Endothelial cell of umbilical vein (primary cell): ENCODE measurements around the gene TMC1. TPM values are rescaled to one million over a fixed set of nuclear protein-coding genes. Genes with fewer than 3 reads are reported as not detected.

Source experiments
- BruUV-seq: library from RNA; stranded (reverse); fragments of 400-500 nt; replicated peaks from 2 replicates; lab custom pipeline; 2021; lab: Mats Ljungman, UMichigan
- CTCF ChIA-PET: fragments of 300-600, 350-600 bp; sonication (Branson Sonifier 250); formaldehyde crosslinking; loops from one replicate; lab custom pipeline; 2021; ENCODE audit warnings: antibody characterized with exemption, inconsistent platforms; lab: Charles Lee
- POLR2A ChIA-PET: fragments of 300-600, 350-600 bp; sonication (Branson Sonifier 250); formaldehyde crosslinking; loops from one replicate; lab custom pipeline; 2021; ENCODE audit warnings: antibody characterized with exemption, inconsistent platforms; lab: Charles Lee
- DNase-seq: peaks from one replicate; pipeline ENCODE4 v3.0.0-alpha.2; 2011; ENCODE audit warnings: low read depth, low spot score
- FAIRE-seq: peaks from 2 replicates; lab custom pipeline; 2011; peaks lifted over from hg19 to GRCh38; lab: Jason Lieb, UNC
- H2AFZ ChIP-seq: 2 replicates; pipeline ENCODE4 v1.6.0; 2012; ENCODE audit warnings: low read depth, low read length, control low read depth, inconsistent platforms
- H3K27ac ChIP-seq: 2 replicates; pipeline ENCODE4 v1.5.1; 2011; ENCODE audit warnings: low read depth, mild to moderate bottlenecking, control low read depth, low read length, moderate library complexity; ENCODE audit not compliant: insufficient read depth
- H3K27me3 ChIP-seq, 2 experiments: 2 replicates each; pipeline versions ENCODE4 v1.6.0 to v1.6.1; 2011; ENCODE audit warnings: low read length in 2 of 2, mixed read lengths in 1 of 2; ENCODE audit not compliant: control insufficient read depth in 2 of 2, insufficient read depth in 2 of 2
- H3K36me3 ChIP-seq, 2 experiments: 2 replicates in 1 of 2; 3 replicates in 1 of 2; pipeline ENCODE4 v1.5.1; 2011; ENCODE audit warnings: low read length in 2 of 2, mild to moderate bottlenecking in 1 of 2, moderate library complexity in 1 of 2; ENCODE audit not compliant: control insufficient read depth in 2 of 2, insufficient read depth in 2 of 2; ENCODE audit errors: extremely low read depth in 1 of 2
- H3K4me1 ChIP-seq: 3 replicates; pipeline ENCODE4 v1.5.1; 2011; ENCODE audit warnings: mild to moderate bottlenecking, low read length; ENCODE audit not compliant: control insufficient read depth, insufficient read depth; ENCODE audit errors: extremely low read depth
- H3K4me2 ChIP-seq: 2 replicates; pipeline ENCODE4 v1.6.1; 2011; ENCODE audit warnings: low read length, control low read depth, mixed read lengths; ENCODE audit not compliant: insufficient read depth
- H3K4me3 ChIP-seq, 3 experiments: fragments of 200-600 bp in 1 of 3; sonication (generic), shearing (Covaris generic) in 1 of 3; replicated peaks in 1 of 3; 2 replicates each; pipeline ENCODE4 v1.5.1; 2011 to 2016; ENCODE audit warnings: control low read depth in 3 of 3, low read length in 3 of 3, mild to moderate bottlenecking in 2 of 3, inconsistent platforms in 1 of 3, low read depth in 1 of 3, moderate library complexity in 1 of 3; ENCODE audit not compliant: insufficient read depth in 1 of 3
- H3K79me2 ChIP-seq: 2 replicates; pipeline ENCODE4 v1.6.0; 2012; ENCODE audit warnings: low read length, inconsistent platforms; ENCODE audit not compliant: control insufficient read depth, insufficient read depth
- H3K9ac ChIP-seq: replicated peaks from 2 replicates; pipeline ENCODE3; 2011; ENCODE audit warnings: low read length, control low read depth; ENCODE audit not compliant: insufficient read depth; ENCODE audit errors: extremely low read depth
- H3K9me1 ChIP-seq: replicated peaks from 3 replicates; pipeline ENCODE4 v1.6.0; 2011; ENCODE audit warnings: mild to moderate bottlenecking, low read length; ENCODE audit not compliant: control insufficient read depth, insufficient read depth; ENCODE audit errors: extremely low read depth
- H3K9me3 ChIP-seq: replicated peaks from 2 replicates; pipeline ENCODE4 v1.5.1; 2012; ENCODE audit warnings: low read length, inconsistent platforms; ENCODE audit not compliant: control insufficient read depth, insufficient read depth
- H4K20me1 ChIP-seq: replicated peaks from 2 replicates; pipeline ENCODE3; 2011; ENCODE audit warnings: mild to moderate bottlenecking, low read length; ENCODE audit not compliant: control insufficient read depth, insufficient read depth; ENCODE audit errors: extremely low read depth
- EZH2 ChIP-seq: IDR thresholded peaks from 2 replicates; pipeline ENCODE4 v1.6.1; 2012; ENCODE audit warnings: borderline replicate concordance, low read depth, mild to moderate bottlenecking, moderate library complexity, low read length, inconsistent platforms; ENCODE audit not compliant: severe bottlenecking
- POLR2AphosphoS5 ChIP-seq: IDR thresholded peaks from 2 replicates; pipeline ENCODE4 v1.6.1; 2012; ENCODE audit warnings: low read depth, mild to moderate bottlenecking, control low read depth, low read length, moderate library complexity; ENCODE audit not compliant: insufficient read depth
- dilution Hi-C: fragments of 300-500 bp; cut with MboI; formaldehyde crosslinking; loops from one replicate; pipeline ENCODE4 v1.15.0; 2019; ENCODE audit warnings: low sequenced_read_pairs; ENCODE audit not compliant: extremely low pct_ligation_motif_present
- intact Hi-C: fragments of 100-400 bp; cut with micrococcal nuclease; formaldehyde crosslinking; loops from one replicate; pipeline ENCODE4 v1.10.0; 2022
- polyA plus RNA-seq, 4 experiments: library from polyadenylated mRNA; depleted of rRNA in 3 of 4; stranded (reverse) in 3 of 4; unstranded in 1 of 4; fragments of >200 nt; gene quantifications; 2 replicates each; pipeline versions ENCODE4 v1.2.1 to v1.2.3, GENCODE V29; 2011 to 2012; ENCODE audit warnings: missing spikeins in 1 of 4
- total RNA-seq: library from RNA; stranded (reverse); gene quantifications from 2 replicates; pipeline ENCODE4 v1.2.3, GENCODE V29; 2021
- TF ChIP-seq, protein P1 (sequence below), 2 donors: IDR thresholded peaks; 1 replicate in 1 of 2; 2 replicates in 1 of 2; pipeline ENCODE4 v1.5.1; 2011; ENCODE audit warnings: low read length in 2 of 2, mild to moderate bottlenecking in 2 of 2, moderate library complexity in 2 of 2, control low read depth in 1 of 2, inconsistent platforms in 1 of 2, low read depth in 1 of 2; ENCODE audit not compliant: insufficient read depth in 1 of 2; ENCODE audit errors: extremely low read depth in 1 of 2

Gene TMC1
- total and polyA plus RNA-seq, 2 donors (not counting 3 experiments of a cell fraction or from before 2014, with no cell fraction given), result 1.5 TPM; not detected in 1

GRCh38 chr9:72592502-72593403 lies 71.3 kb downstream of the TMC1 start:
- FAIRE-seq, result peak; percentile 92
- Histone ChIP-seq H3K4me1 (no peaks in the 10 kb centered on the region), H3K27ac (no peak overlapping the region), H2AFZ (no peak overlapping the region), H4K20me1 (no peaks in the 10 kb centered on the region), H3K9me3 (no peaks in the 10 kb centered on the region), H3K4me2 (no peak overlapping the region), H3K4me3 (no peak overlapping the region), H3K36me3 (no peaks in the 10 kb centered on the region), H3K9ac (no peak overlapping the region), H3K79me2 (no peaks in the 10 kb centered on the region), H3K27me3 (no peaks in the 10 kb centered on the region), H3K9me1 (no peaks in the 10 kb centered on the region)
- intact Hi-C loops (loop anchor here (1.0 to 5.0 kb wide), 7 partner anchors 67 to 311 kb away; partner anchors contain the start of gene ZFAND5), dilution Hi-C loops (no loop called here)
- POLR2A ChIA-PET, result interaction anchor here (1.4 to 1.9 kb wide), 2 partner anchors 228 to 229 kb away, joined by 4 to 7 read pairs; partner anchors contain the start of gene ZFAND5
- CTCF ChIA-PET, result interaction anchor here (0.6 to 6.0 kb wide), 19 partner anchors 10 to 314 kb away, joined by 3 to 70 read pairs (median 4); partner anchors contain the start of gene ZFAND5
- peak; percentile 79 for DNase-seq
- TF ChIP-seq POLR2AphosphoS5 (no peak), EZH2 (no peak)
- TF ChIP-seq, protein P1, sequence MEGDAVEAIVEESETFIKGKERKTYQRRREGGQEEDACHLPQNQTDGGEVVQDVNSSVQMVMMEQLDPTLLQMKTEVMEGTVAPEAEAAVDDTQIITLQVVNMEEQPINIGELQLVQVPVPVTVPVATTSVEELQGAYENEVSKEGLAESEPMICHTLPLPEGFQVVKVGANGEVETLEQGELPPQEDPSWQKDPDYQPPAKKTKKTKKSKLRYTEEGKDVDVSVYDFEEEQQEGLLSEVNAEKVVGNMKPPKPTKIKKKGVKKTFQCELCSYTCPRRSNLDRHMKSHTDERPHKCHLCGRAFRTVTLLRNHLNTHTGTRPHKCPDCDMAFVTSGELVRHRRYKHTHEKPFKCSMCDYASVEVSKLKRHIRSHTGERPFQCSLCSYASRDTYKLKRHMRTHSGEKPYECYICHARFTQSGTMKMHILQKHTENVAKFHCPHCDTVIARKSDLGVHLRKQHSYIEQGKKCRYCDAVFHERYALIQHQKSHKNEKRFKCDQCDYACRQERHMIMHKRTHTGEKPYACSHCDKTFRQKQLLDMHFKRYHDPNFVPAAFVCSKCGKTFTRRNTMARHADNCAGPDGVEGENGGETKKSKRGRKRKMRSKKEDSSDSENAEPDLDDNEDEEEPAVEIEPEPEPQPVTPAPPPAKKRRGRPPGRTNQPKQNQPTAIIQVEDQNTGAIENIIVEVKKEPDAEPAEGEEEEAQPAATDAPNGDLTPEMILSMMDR (IDR thresholded peaks at IDR 0.05; ENCODE audit: extremely low read depth in 1 of 2, insufficient read depth in 1 of 2, low read depth in 1 of 2, low read length in 2 of 2), result peak; percentile 47 to 57
- BruUV-seq, result no TSS peak
